Astrocyte of the spinal cord (primary cell): ENCODE data around the gene ANKRD12.
A peak's percentile ranks its signal among the peaks of the same experiment; 100 is the strongest.

Experiments
- DNase-seq: peaks from one replicate; pipeline ENCODE4 v3.0.0; 2011; ENCODE audit warnings: low read depth, low spot score
- H3K4me3 ChIP-seq: 2 replicates; pipeline ENCODE4 v1.5.1; 2011; ENCODE audit warnings: low read depth, mild to moderate bottlenecking, low read length, moderate library complexity
- CTCF ChIP-seq: IDR thresholded peaks from 2 replicates; pipeline ENCODE4 v1.5.1; 2012; ENCODE audit warnings: low read depth, mild to moderate bottlenecking, low read length, inconsistent platforms
- in situ Hi-C: cut with HindIII; loops from 2 replicates; pipeline ENCODE4 v1.10.0; 2017; ENCODE audit warnings: low sequenced_read_pairs

The ANKRD12 gene

GRCh38 chr18:9106800-9107584, 29.6 kb upstream of the ANKRD12 start:
- H3K4me3 ChIP-seq: no peak overlapping the region
- in situ Hi-C loops: no loop called here
- no peak for DNase-seq
- TF ChIP-seq CTCF: no peak

- H3K4me3 ChIP-seq: no peak overlapping the region
- in situ Hi-C loops: no loop called here
- DNase-seq: no peak
- no peak for TF ChIP-seq CTCF
Observed at GRCh38 chr18:9108911-9109310, 27.7 kb upstream of the ANKRD12 start.

- in situ Hi-C loops: no loop called here
- TF ChIP-seq CTCF: no peak
- no peak overlapping the region for H3K4me3 ChIP-seq
- peak; percentile 56 for DNase-seq
Observed at GRCh38 chr18:9109523-9109922, 27.1 kb upstream of the ANKRD12 start.

GRCh38 chr18:9113468-9114149, 23.0 kb upstream of the ANKRD12 start:
- TF ChIP-seq CTCF: no peak
- no peak for DNase-seq
- in situ Hi-C loops: no loop called here
- no peak overlapping the region for H3K4me3 ChIP-seq

GRCh38 chr18:9115984-9116383, 20.6 kb upstream of the ANKRD12 start:
- DNase-seq: no peak
- in situ Hi-C loops: no loop called here
- no peak for TF ChIP-seq CTCF
- no peak overlapping the region for H3K4me3 ChIP-seq

GRCh38 chr18:9117980-9118841, 18.4 kb upstream of the ANKRD12 start:
- DNase-seq: no peak
- TF ChIP-seq CTCF: no peak
- H3K4me3 ChIP-seq: no peak overlapping the region
- in situ Hi-C loops: no loop called here
